GM23248 (cell line): ENCODE measurements around the gene CSF1R. TPM values are rescaled to one million over a fixed set of nuclear protein-coding genes. Genes with fewer than 3 reads are reported as not detected.

Experiments
- DNase-seq: peaks from one replicate; pipeline ENCODE4 v3.0.0-alpha.2; 2015
- H2AFZ ChIP-seq: fragments of 200-600 bp; sonication (generic); 2 replicates; pipeline ENCODE4 v1.6.1; 2016; ENCODE audit warnings: antibody characterized with exemption
- H3F3A ChIP-seq: fragments of 200-600 bp; sonication (generic); 2 replicates; pipeline ENCODE4 v1.6.1; 2016; ENCODE audit warnings: mild to moderate bottlenecking, antibody characterized with exemption, mixed run types; ENCODE audit not compliant: insufficient read depth
- H3K27ac ChIP-seq: fragments of 200-600 bp; sonication (generic); 2 replicates; pipeline ENCODE4 v1.5.1; 2016; ENCODE audit warnings: mild to moderate bottlenecking
- H3K27me3 ChIP-seq: fragments of 200-600 bp; sonication (generic); replicated peaks from 2 replicates; pipeline ENCODE4 v1.6.1; 2016; ENCODE audit warnings: mild to moderate bottlenecking; ENCODE audit not compliant: insufficient read depth
- H3K36me3 ChIP-seq: fragments of 200-600 bp; sonication (generic); 2 replicates; pipeline ENCODE4 v1.6.1; 2016; ENCODE audit warnings: low read depth, mild to moderate bottlenecking
- H3K4me1 ChIP-seq: fragments of 200-600 bp; sonication (generic); 2 replicates; pipeline ENCODE4 v1.6.1; 2016; ENCODE audit warnings: mild to moderate bottlenecking; ENCODE audit not compliant: insufficient read depth
- H3K4me2 ChIP-seq: fragments of 200-600 bp; sonication (generic); one replicate; pipeline ENCODE4 v1.6.1; 2016; ENCODE audit warnings: mild to moderate bottlenecking; ENCODE audit not compliant: unreplicated experiment
- H3K4me3 ChIP-seq: fragments of 200-600 bp; sonication (generic); 2 replicates; pipeline ENCODE4 v1.5.1; 2016; ENCODE audit warnings: mild to moderate bottlenecking
- H3K79me2 ChIP-seq: fragments of 200-600 bp; sonication (generic); 2 replicates; pipeline ENCODE4 v1.6.1; 2016; ENCODE audit warnings: mild to moderate bottlenecking; ENCODE audit not compliant: insufficient read depth
- H3K9ac ChIP-seq: fragments of 200-600 bp; sonication (generic); 2 replicates; pipeline ENCODE4 v1.6.1; 2016; ENCODE audit warnings: mild to moderate bottlenecking
- H3K9me2 ChIP-seq: fragments of 200-600 bp; sonication (generic); 2 replicates; pipeline ENCODE4 v1.6.1; 2016; ENCODE audit warnings: mixed run types, mild to moderate bottlenecking, moderate library complexity; ENCODE audit not compliant: insufficient read depth
- H3K9me3 ChIP-seq: fragments of 200-600 bp; sonication (generic); one replicate; pipeline ENCODE4 v1.6.1; 2017; ENCODE audit warnings: low read depth
- H4K20me1 ChIP-seq: fragments of 200-600 bp; sonication (generic); 2 replicates; pipeline ENCODE4 v1.6.0; 2016; ENCODE audit not compliant: insufficient read depth
- EZH2 ChIP-seq: fragments of 200-600 bp; sonication (generic); IDR thresholded peaks from 2 replicates; pipeline ENCODE4 v1.6.1; 2018; ENCODE audit warnings: antibody characterized with exemption, mild to moderate bottlenecking; ENCODE audit not compliant: insufficient read depth, poor library complexity, severe bottlenecking
- EZH2phosphoT487 ChIP-seq: fragments of 200-600 bp; sonication (generic); IDR thresholded peaks from 2 replicates; pipeline ENCODE4 v1.6.1; 2018; ENCODE audit warnings: antibody characterized with exemption, moderate library complexity, mild to moderate bottlenecking, low read depth; ENCODE audit not compliant: insufficient read depth
- WGBS, 2 experiments: methylation state at CpG; one replicate each; pipeline ENCODE4 v1.1.6; 2015 to 2017; ENCODE audit warnings: low lambda C conversion rate in 2 of 2, low coverage in 1 of 2; ENCODE audit errors: missing lambda C conversion rate in 2 of 2; 5-methylcytosine and 5-hydroxymethylcytosine counted together
- in situ Hi-C: fragments of 300-500 bp; cut with MboI; formaldehyde crosslinking; loops from 2 replicates; pipeline ENCODE4 v1.15.0; 2020
- polyA plus RNA-seq: library from polyadenylated mRNA; unstranded; fragments of >200 nt; fragmentation: Nextera tagmentation; extraction: Ambion mirVana; gene quantifications from 2 replicates; pipeline ENCODE4 v1.2.1, GENCODE V29; 2016
- total RNA-seq: library from RNA; depleted of rRNA; stranded (reverse); fragments of >200 nt; shearing (Covaris generic); gene quantifications from 2 replicates; pipeline ENCODE4 v1.2.3, GENCODE V29; 2014

The CSF1R gene
- total and polyA plus RNA-seq, 2 experiments from 2014 or later, result 0.56 TPM; not detected in 1

GRCh38 chr5:150017226-150018005, 68.9 kb downstream of the CSF1R start:
- Histone ChIP-seq H3K9me2 (no peaks in the 10 kb centered on the region), H4K20me1 (no peaks in the 10 kb centered on the region), H3K4me3 (no peak overlapping the region), H3K36me3 (peaks cover 78% of the 10 kb centered on the region), H3K79me2 (peaks cover 68% of the 10 kb centered on the region), H3K9me3 (no peaks in the 10 kb centered on the region), H3K27ac (no peak overlapping the region), H3K27me3 (no peaks in the 10 kb centered on the region), H3K4me2 (no peak overlapping the region), H3K9ac (no peak overlapping the region), H3K4me1 (peaks cover 29% of the 10 kb centered on the region), H3F3A (peaks cover 61% of the 10 kb centered on the region), H2AFZ (no peak overlapping the region)
- 73 to 79% methylated on average over 6 of the region's 6 CpGs for WGBS, 2 experiments
- in situ Hi-C loops, result no loop called here
- no peak for TF ChIP-seq EZH2phosphoT487
- no peak for TF ChIP-seq EZH2
- DNase-seq, result peak; percentile 60

- Histone ChIP-seq H3F3A (peaks cover 53% of the 10 kb centered on the region), H3K9me2 (no peaks in the 10 kb centered on the region), H3K27ac (no peak overlapping the region), H4K20me1 (no peaks in the 10 kb centered on the region), H3K9ac (no peak overlapping the region), H3K4me3 (no peak overlapping the region), H3K36me3 (peaks cover 83% of the 10 kb centered on the region), H3K9me3 (no peaks in the 10 kb centered on the region), H2AFZ (no peak overlapping the region), H3K4me1 (peaks cover 21% of the 10 kb centered on the region), H3K27me3 (no peaks in the 10 kb centered on the region), H3K79me2 (peaks cover 77% of the 10 kb centered on the region), H3K4me2 (no peak overlapping the region)
- no peak for DNase-seq
- in situ Hi-C loops, result no loop called here
- no peak for TF ChIP-seq EZH2
- TF ChIP-seq EZH2phosphoT487, result no peak
Observed at GRCh38 chr5:150016537-150016936, 69.8 kb downstream of the CSF1R start.

DNA sequence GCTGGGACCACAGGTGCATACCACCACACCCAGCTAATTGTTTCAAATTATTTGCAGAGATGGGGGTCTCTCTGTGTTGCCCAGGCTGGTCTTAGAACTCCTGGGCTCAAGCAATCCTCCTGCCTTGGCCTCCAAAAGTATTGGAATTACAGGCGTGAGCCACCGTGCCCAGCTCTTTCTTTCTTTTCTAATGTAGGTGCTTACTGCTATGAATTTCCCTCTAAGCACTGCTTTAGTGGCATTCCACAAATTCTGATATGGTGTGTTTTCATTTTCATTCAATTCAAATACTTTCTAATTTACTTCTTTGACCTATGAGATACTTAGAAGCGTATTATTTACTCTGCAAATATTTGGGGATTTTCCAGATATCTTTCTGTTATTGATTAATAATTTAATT, 70.9 kb downstream of the CSF1R start:
- peaks cover 42% of the 10 kb centered on the region for H3F3A ChIP-seq
- no peaks in the 10 kb centered on the region for H3K9me3 ChIP-seq
- peaks cover 13% of the 10 kb centered on the region for H3K4me1 ChIP-seq
- WGBS, 2 experiments, result 93 to 98% methylated on average over 3 of the region's 3 CpGs
- in situ Hi-C loops, result no loop called here
- no peak overlapping the region for H3K4me3 ChIP-seq
- no peak overlapping the region for H3K27ac ChIP-seq
- H2AFZ ChIP-seq, result no peak overlapping the region
- no peaks in the 10 kb centered on the region for H4K20me1 ChIP-seq
- no peaks in the 10 kb centered on the region for H3K27me3 ChIP-seq
- no peak for DNase-seq
- no peak overlapping the region for H3K4me2 ChIP-seq
- no peaks in the 10 kb centered on the region for H3K9me2 ChIP-seq
- peaks cover 84% of the 10 kb centered on the region for H3K36me3 ChIP-seq
- H3K79me2 ChIP-seq, result peaks cover 88% of the 10 kb centered on the region
- TF ChIP-seq EZH2phosphoT487 (no peak), EZH2 (no peak)
- H3K9ac ChIP-seq, result no peak overlapping the region

DNA sequence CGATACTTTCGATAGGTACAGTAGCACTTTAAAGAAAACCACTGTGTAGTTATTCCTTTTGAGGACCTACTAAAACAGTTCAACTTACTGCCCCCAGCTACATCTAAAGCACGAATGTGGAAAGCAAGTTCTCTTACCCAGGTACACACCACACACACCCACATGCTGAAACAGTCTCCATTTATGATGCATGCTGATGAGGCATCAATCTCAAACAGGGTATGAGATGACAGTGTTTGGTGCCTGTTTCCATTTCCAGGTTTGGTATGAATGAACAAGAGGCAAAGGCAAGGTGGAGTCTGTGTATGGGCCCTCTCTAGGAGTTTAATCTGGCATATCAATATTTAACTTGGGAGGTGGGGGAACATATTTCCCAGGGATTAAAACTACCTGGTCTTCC, 71.9 kb downstream of the CSF1R start:
- WGBS, 2 experiments, result 97 to 98% methylated on average over 3 of the region's 3 CpGs
- Histone ChIP-seq H2AFZ (no peak overlapping the region), H3K9ac (no peak overlapping the region), H3K4me3 (no peak overlapping the region), H3K9me2 (no peaks in the 10 kb centered on the region), H3K79me2 (peaks cover 95% of the 10 kb centered on the region), H3F3A (peaks cover 38% of the 10 kb centered on the region), H4K20me1 (no peaks in the 10 kb centered on the region), H3K9me3 (no peaks in the 10 kb centered on the region), H3K27ac (no peak overlapping the region), H3K4me1 (peaks cover 15% of the 10 kb centered on the region), H3K27me3 (no peaks in the 10 kb centered on the region), H3K4me2 (no peak overlapping the region), H3K36me3 (peaks cover 75% of the 10 kb centered on the region)
- in situ Hi-C loops, result no loop called here
- no peak for DNase-seq
- no peak for TF ChIP-seq EZH2phosphoT487
- no peak for TF ChIP-seq EZH2
